ENCODE data around the gene HSF2BP. TPM values are rescaled to one million over a fixed set of nuclear protein-coding genes. Genes with fewer than 3 reads are reported as not detected.
"Not testable (repeated sequence)": the region's sequence is repeated elsewhere in the genome, so short reads cannot be mapped to it uniquely, and the experiment has no call there.

Gene HSF2BP
- total RNA-seq, 6 experiments from 2014 or later, result 0.33 to 0.90 (median 0.59) TPM

DNA sequence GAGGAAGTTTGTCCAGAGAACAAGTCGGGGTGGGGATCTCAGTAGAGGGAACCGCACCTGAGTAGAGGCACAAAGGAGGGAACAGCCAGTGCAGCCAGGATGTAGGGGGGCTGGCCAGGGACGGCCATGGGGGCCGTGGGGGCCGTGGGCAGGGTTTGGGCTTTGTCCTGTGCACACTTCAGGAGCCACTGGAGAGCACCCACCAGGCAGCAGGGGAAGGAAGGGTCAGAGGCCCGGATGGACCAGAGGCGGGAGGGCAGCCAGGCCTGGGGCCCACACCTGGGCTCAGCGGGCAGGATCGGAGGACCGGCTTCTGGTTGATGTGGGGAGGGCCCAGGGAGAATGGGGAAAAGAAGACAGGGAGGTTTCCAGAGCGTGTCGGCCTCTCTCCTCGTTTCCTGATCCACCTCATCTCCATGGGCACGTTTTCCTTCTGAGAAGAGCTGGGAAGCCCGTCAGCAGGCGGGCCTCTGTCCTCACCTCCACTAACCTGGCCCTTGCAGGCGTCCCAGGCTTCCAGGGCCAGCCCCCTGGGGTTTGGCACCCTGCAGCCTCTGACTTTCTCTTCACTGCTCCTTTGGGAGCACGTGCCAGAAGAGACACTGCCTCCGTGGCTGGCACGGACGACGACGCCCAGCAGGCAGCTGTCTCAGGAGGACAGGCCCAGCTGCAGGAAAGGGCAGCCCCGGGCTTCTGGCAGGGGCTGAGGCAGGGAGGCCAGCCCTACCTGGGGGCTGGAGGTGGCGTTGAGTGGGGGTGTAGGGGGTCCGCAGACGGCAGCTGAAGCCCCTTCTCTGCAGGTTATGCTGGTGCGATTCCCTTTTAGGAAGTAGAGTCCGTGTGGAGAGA lies 42.9 kb upstream of the HSF2BP start:
- peaks cover 7% of the 10 kb centered on the region; the same call in 1 of the 2 replicates for H3K4me1 Mint-ChIP-seq (ENCODE audit: low read depth)
- H3K27me3 Mint-ChIP-seq (ENCODE audit: insufficient read depth), result peaks cover 2% of the 10 kb centered on the region
- H3K36me3 Mint-ChIP-seq (ENCODE audit: low read depth), result peaks cover 6% of the 10 kb centered on the region
- no peak overlapping the region for H3K4me3 Mint-ChIP-seq
- no peak overlapping the region for H3K27ac Mint-ChIP-seq
- TF ChIP-seq, protein P1, sequence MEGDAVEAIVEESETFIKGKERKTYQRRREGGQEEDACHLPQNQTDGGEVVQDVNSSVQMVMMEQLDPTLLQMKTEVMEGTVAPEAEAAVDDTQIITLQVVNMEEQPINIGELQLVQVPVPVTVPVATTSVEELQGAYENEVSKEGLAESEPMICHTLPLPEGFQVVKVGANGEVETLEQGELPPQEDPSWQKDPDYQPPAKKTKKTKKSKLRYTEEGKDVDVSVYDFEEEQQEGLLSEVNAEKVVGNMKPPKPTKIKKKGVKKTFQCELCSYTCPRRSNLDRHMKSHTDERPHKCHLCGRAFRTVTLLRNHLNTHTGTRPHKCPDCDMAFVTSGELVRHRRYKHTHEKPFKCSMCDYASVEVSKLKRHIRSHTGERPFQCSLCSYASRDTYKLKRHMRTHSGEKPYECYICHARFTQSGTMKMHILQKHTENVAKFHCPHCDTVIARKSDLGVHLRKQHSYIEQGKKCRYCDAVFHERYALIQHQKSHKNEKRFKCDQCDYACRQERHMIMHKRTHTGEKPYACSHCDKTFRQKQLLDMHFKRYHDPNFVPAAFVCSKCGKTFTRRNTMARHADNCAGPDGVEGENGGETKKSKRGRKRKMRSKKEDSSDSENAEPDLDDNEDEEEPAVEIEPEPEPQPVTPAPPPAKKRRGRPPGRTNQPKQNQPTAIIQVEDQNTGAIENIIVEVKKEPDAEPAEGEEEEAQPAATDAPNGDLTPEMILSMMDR (IDR thresholded peaks at IDR 0.05), result no peak
- DNase-seq, result no peak
- H3K9me3 Mint-ChIP-seq, result no peaks in the 10 kb centered on the region

DNA sequence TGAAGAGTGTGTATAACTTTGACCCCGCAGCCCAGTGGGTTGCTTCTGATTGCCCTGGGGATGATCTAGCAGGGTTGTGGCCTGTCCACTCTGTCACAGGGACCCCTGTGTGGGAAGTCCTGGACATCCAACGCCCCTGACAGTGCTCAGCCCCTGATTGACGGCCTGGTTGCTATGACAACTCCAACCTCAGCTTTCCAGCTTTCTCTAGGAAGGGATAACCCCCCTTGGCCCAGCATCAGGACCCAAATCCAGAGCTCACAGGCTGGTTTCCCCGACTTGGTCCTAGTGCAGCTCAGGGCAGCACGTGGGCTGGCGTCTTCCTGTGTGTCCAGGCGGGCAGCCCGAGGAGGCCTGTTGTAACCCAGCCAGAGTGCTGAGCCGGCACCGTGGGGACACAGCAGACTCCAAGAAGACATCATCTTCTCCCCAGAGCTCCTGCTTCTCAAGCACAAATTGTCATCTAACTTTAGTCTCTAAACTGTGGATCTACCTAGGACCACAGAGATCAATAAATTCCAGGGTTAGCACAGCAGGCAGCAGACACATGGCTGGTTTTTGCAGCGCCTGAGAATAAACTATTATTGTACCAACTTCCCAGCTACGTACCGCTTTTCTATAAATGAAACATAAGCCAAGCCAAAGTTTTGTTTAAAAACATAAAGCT lies 40.8 kb upstream of the HSF2BP start:
- Mint-ChIP-seq H3K27me3 (ENCODE audit: insufficient read depth) (peaks cover 2% of the 10 kb centered on the region), H3K4me3 (no peak overlapping the region), H3K4me1 (ENCODE audit: low read depth) (peaks cover 7% of the 10 kb centered on the region; the same call in 1 of the 2 replicates), H3K27ac (no peak overlapping the region), H3K9me3 (no peaks in the 10 kb centered on the region), H3K36me3 (ENCODE audit: low read depth) (peaks cover 17% of the 10 kb centered on the region)
- DNase-seq, result no peak
- TF ChIP-seq, protein P1 (IDR thresholded peaks at IDR 0.05), result no peak

DNA sequence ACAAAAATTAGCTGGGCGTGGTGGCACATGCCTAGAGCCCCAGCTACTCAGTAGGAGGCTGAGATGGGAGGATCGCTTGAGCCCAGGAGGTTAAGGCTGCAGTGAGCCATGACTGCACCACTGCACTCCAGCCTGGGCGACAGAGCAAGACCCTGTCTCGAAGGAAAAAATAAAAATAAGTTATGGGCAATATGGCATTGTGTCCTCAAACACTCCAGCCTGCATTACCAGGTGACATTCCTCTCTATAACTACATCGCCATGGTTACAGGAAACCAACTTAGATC lies 40.1 kb upstream of the HSF2BP start:
- not testable (repeated sequence) for H3K9me3 Mint-ChIP-seq; H3K27me3 Mint-ChIP-seq (ENCODE audit: insufficient read depth); H3K4me3 Mint-ChIP-seq; H3K27ac Mint-ChIP-seq; DNase-seq; H3K4me1 Mint-ChIP-seq (ENCODE audit: low read depth)
- H3K36me3 Mint-ChIP-seq (ENCODE audit: low read depth), result peaks cover 20% of the 10 kb centered on the region

DNA sequence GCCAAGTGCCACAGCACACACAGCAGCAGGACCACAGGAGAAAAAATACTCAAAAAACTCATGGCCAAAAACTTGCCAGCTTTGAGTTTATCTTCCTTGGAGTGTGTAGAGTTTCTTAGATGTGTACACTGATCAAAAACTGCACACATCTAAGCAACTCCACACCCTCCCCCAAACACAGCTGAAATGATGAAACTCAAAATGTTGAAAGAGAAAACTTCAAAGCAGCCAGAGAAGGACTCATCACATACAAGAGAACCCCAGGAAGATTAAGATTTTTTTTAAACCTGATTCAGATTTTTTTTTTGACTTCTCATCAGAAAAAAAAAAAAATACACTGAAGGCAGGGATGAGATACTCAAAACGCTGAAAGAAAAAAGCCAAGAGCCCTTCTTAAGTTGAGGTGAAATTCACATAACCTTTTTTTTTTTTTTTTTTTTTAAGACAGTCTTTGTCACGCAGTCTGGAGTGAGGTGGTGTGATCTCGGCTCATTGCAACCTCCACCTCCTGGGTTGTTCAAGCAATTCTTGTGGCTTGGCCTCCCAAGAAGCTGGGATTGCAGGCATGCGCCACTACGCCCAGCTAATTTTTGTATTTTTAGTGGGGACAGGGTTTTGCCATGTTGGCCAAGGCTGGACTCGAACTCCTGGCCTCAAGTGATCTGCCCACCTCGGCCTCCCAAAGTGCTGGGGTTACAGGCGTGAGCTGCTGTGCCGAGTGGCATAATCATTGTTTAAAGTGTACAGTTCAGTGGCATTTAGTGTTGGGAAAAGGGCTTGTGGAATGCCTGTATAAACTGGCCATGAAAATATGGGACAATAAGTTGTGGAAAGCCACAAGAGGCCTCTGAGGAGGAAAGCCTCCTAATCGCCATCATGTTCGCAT lies 38.7 kb upstream of the HSF2BP start:
- Mint-ChIP-seq H3K4me1 (ENCODE audit: low read depth) (peaks cover under 1% of the 10 kb centered on the region; the same call in 1 of the 2 replicates), H3K4me3 (no peak overlapping the region), H3K27me3 (ENCODE audit: insufficient read depth) (peaks cover 2% of the 10 kb centered on the region), H3K9me3 (no peaks in the 10 kb centered on the region), H3K27ac (no peak overlapping the region), H3K36me3 (ENCODE audit: low read depth) (peaks cover 30% of the 10 kb centered on the region)
- TF ChIP-seq, protein P1 (IDR thresholded peaks at IDR 0.05), result no peak
- DNase-seq, result no peak

DNA sequence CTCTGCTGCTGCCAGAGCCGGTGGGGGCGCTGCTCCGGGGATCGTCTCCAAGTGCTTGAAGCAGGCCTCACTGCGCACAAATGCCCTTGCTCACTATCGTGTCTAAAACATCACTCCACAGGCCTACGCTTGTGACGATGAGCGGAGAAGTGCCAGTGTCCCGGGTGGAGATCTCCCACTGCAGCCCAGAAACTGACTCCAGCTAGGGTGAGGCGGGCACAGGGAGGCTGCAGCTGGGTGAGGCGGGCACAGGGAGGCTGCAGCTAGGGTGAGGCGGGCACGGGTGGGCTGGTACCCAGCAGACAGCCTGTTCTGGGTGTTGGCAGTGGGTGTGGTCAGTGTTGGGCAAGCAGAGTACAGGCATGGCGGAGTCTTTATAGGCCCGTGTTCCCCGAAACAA lies 36.9 kb upstream of the HSF2BP start:
- TF ChIP-seq, protein P1 (IDR thresholded peaks at IDR 0.05), result no peak
- Mint-ChIP-seq H3K27ac (no peak overlapping the region), H3K4me3 (no peak overlapping the region), H3K4me1 (ENCODE audit: low read depth) (no peaks in the 10 kb centered on the region), H3K27me3 (ENCODE audit: insufficient read depth) (no peaks in the 10 kb centered on the region; the same call in 1 of the 2 replicates), H3K9me3 (no peaks in the 10 kb centered on the region), H3K36me3 (ENCODE audit: low read depth) (peaks cover 30% of the 10 kb centered on the region)
- DNase-seq, result no peak

All from HFFc6 (cell line).